Esophagus squamous epithelium (tissue), 4 donors: ENCODE data around the gene ETV3.

ENCODE experiments used
- CTCF ChIP-seq, 6 experiments: fragments of 450-650 bp in 4 of 6; fragments of 200-600 bp in 2 of 6; sonication (generic) in 2 of 6; IDR thresholded peaks; one replicate each; pipeline ENCODE4 v1.5.1; 2016 to 2019; ENCODE audit warnings: antibody characterized with exemption in 6 of 6, mild to moderate bottlenecking in 4 of 6, moderate library complexity in 4 of 6
- POLR2A ChIP-seq, 4 donors: fragments of 450-650 bp; IDR thresholded peaks; one replicate each; pipeline ENCODE4 v1.6.1; 2017; ENCODE audit warnings: antibody characterized with exemption in 4 of 4, mild to moderate bottlenecking in 4 of 4, moderate library complexity in 3 of 4

- TF ChIP-seq CTCF (IDR thresholded peaks at IDR 0.05) (no peak), POLR2A (IDR thresholded peaks at IDR 0.05) (no peak)
Measured at GRCh38 chr1:157132111-157132510, 6.1 kb downstream of the ETV3 start.
